Posterior cingulate gyrus (tissue), 11 donors: ENCODE data around the gene JAZF1.

Experiments used
- DNase-seq, 10 donors: peaks; one replicate each; pipeline versions ENCODE4 v3.0.0 to v3.0.0-alpha.2; 2020 to 2021; ENCODE audit warnings: mixed read lengths in 3 of 10
- intact Hi-C: fragments of 100-400 bp; cut with DNase I; formaldehyde crosslinking; loops from one replicate; pipeline ENCODE4 v1.15.1; 2023

Gene JAZF1

GRCh38 chr7:28142650-28143049, 37.9 kb downstream of the JAZF1 start:
- intact Hi-C loops, result loop anchor here (5.0 kb wide), 2 partner anchors 35 to 130 kb away; no protein-coding TSS in a partner anchor
- DNase-seq, result peak in 6 of 10 donors; percentile 12 to 92 (median 42)

- DNase-seq, result no peak
- intact Hi-C loops, result loop anchor here (5.0 kb wide), 2 partner anchors 36 to 131 kb away; no protein-coding TSS in a partner anchor
These were observed 39.6 kb downstream of the JAZF1 start for GRCh38 chr7:28140979-28141378.

GRCh38 chr7:28138837-28139236, 41.8 kb downstream of the JAZF1 start:
- DNase-seq, result no peak
- intact Hi-C loops, result no loop called here

GRCh38 chr7:28137463-28137862, 43.1 kb downstream of the JAZF1 start:
- DNase-seq, result no peak

GRCh38 chr7:28136885-28137284, 43.7 kb downstream of the JAZF1 start:
- DNase-seq, result no peak
- intact Hi-C loops, result no loop called here

More at GRCh38 chr7:28137463-28137862, 43.1 kb downstream of the JAZF1 start:
- intact Hi-C loops, result no loop called here

GRCh38 chr7:28136420-28136819, 44.2 kb downstream of the JAZF1 start:
- intact Hi-C loops, result no loop called here
- no peak for DNase-seq

- no peak for DNase-seq
- intact Hi-C loops, result no loop called here
These were observed 44.8 kb downstream of the JAZF1 start for GRCh38 chr7:28135760-28136159.

- intact Hi-C loops, result no loop called here
- DNase-seq, result no peak
These were observed 45.3 kb downstream of the JAZF1 start for GRCh38 chr7:28135315-28135714.

- intact Hi-C loops, result no loop called here
- no peak for DNase-seq
These were observed 46.7 kb downstream of the JAZF1 start for GRCh38 chr7:28133872-28134271.

GRCh38 chr7:28132959-28133870, 47.4 kb downstream of the JAZF1 start:
- intact Hi-C loops, result no loop called here
- no peak for DNase-seq

- intact Hi-C loops, result no loop called here
- no peak for DNase-seq
These were observed 50.3 kb downstream of the JAZF1 start for GRCh38 chr7:28130277-28130676.

- intact Hi-C loops, result no loop called here
- DNase-seq, result no peak
These were observed 52.0 kb downstream of the JAZF1 start for GRCh38 chr7:28128608-28129007.

- intact Hi-C loops, result no loop called here
- no peak for DNase-seq
These were observed 54.1 kb downstream of the JAZF1 start for GRCh38 chr7:28126410-28127041.

GRCh38 chr7:28125431-28126409, 54.9 kb downstream of the JAZF1 start:
- no peak for DNase-seq
- intact Hi-C loops, result no loop called here

GRCh38 chr7:28124413-28124812, 56.2 kb downstream of the JAZF1 start:
- no peak for DNase-seq
- intact Hi-C loops, result no loop called here

- intact Hi-C loops, result no loop called here
- no peak for DNase-seq
These were observed 56.8 kb downstream of the JAZF1 start for GRCh38 chr7:28123752-28124151.

GRCh38 chr7:28121496-28121895, 59.1 kb downstream of the JAZF1 start:
- intact Hi-C loops, result no loop called here
- DNase-seq, result no peak

- intact Hi-C loops, result no loop called here
These were observed 64.6 kb downstream of the JAZF1 start for GRCh38 chr7:28116041-28116440.

GRCh38 chr7:28115261-28115660, 65.3 kb downstream of the JAZF1 start:
- intact Hi-C loops, result no loop called here
- no peak for DNase-seq

More at GRCh38 chr7:28116041-28116440, 64.6 kb downstream of the JAZF1 start:
- DNase-seq, result no peak

GRCh38 chr7:28114056-28114455, 66.5 kb downstream of the JAZF1 start:
- intact Hi-C loops, result no loop called here

More at GRCh38 chr7:28114056-28114455, 66.5 kb downstream of the JAZF1 start:
- DNase-seq, result no peak
